Transverse colon (tissue), 3 donors: ENCODE results near the gene KATNIP.

Source experiments
- CTCF ChIP-seq, 5 experiments: fragments of 200-600 bp in 3 of 5; fragments of 450-650 bp in 2 of 5; sonication (generic) in 3 of 5; IDR thresholded peaks; 1 replicate in 2 of 5; 2 replicates in 3 of 5; pipeline ENCODE4 v1.5.1; 2016 to 2017; ENCODE audit warnings: antibody characterized with exemption in 5 of 5, inconsistent platforms in 3 of 5, mild to moderate bottlenecking in 2 of 5, moderate library complexity in 1 of 5
- EP300 ChIP-seq: sonication (generic); formaldehyde crosslinking; IDR thresholded peaks from one replicate; pipeline ENCODE4 v1.6.1; 2017; ENCODE audit warnings: antibody characterized with exemption, low read depth

- TF ChIP-seq CTCF (IDR thresholded peaks at IDR 0.05) = no peak
- TF ChIP-seq EP300 = no peak
Measured at GRCh38 chr16:27571433-27572326, 21.7 kb downstream of the KATNIP start.
